ENCODE results near the gene B3GLCT. TPM values are rescaled to one million over a fixed set of nuclear protein-coding genes. Genes with fewer than 3 reads are reported as not detected.
"Not testable (repeated sequence)": the region's sequence is repeated elsewhere in the genome, so short reads cannot be mapped to it uniquely, and the experiment has no call there.

The B3GLCT gene
- total and polyA plus RNA-seq, 8 donors = 6.5 to 22.6 (median 16.1) TPM

DNA sequence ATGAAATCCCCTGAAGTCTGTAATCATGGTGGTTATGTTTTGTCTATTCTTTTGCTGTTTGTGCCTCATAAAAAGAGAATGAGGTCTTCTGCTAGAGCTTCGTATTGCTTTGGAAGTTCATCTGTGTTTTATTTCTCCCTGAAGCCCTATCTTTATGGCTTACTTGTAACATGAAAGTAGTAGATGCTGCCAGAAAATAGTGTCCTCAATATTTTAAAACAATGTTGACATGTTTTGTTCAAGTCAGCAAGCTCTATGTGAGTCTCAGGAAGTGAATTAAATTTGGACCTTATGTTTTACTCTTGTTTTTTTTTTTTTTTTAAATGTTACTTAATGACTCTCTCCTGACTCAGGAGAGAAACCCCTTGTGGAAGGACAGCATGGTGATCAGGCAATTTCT, 130.5 kb downstream of the B3GLCT start:
- DNase-seq = no peak
- H3K9me3 ChIP-seq = no peaks in the 10 kb centered on the region
- H3K36me3 ChIP-seq = peaks cover 0 to 11% of the 10 kb centered on the region in 2 donors
- H3K4me3 ChIP-seq = no peak overlapping the region
- intact Hi-C loops (cut with DNase I) = no loop called here
- H3K4me1 ChIP-seq = no peaks in the 10 kb centered on the region
- no peak overlapping the region for H3K27ac ChIP-seq
- ATAC-seq = no peak
- no peaks in the 10 kb centered on the region for H3K27me3 ChIP-seq
- TF ChIP-seq, protein P1, sequence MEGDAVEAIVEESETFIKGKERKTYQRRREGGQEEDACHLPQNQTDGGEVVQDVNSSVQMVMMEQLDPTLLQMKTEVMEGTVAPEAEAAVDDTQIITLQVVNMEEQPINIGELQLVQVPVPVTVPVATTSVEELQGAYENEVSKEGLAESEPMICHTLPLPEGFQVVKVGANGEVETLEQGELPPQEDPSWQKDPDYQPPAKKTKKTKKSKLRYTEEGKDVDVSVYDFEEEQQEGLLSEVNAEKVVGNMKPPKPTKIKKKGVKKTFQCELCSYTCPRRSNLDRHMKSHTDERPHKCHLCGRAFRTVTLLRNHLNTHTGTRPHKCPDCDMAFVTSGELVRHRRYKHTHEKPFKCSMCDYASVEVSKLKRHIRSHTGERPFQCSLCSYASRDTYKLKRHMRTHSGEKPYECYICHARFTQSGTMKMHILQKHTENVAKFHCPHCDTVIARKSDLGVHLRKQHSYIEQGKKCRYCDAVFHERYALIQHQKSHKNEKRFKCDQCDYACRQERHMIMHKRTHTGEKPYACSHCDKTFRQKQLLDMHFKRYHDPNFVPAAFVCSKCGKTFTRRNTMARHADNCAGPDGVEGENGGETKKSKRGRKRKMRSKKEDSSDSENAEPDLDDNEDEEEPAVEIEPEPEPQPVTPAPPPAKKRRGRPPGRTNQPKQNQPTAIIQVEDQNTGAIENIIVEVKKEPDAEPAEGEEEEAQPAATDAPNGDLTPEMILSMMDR (IDR thresholded peaks at IDR 0.05) = no peak

DNA sequence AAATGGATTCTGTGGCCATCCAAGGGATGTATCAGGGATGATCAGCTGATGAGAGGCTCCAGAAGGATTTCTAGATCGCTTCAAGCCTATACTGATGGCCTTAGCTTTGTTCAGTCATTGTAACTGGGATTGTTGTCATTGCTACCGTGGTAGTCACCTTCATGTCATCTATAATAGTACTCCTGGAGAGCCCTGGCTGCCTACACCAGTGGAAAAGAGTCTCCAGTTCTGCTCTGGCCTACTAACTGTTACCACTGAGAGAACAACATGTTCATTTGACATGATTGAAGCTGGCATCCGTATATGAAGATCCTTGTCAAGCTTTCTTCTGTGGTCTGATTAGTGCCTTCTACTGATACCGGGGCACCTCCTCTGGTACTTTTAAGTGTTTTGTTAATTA, 131.3 kb downstream of the B3GLCT start:
- TF ChIP-seq, protein P1 (IDR thresholded peaks at IDR 0.05) = no peak
- DNase-seq = no peak
- Histone ChIP-seq H3K4me3 (no peak overlapping the region), H3K9me3 (no peaks in the 10 kb centered on the region), H3K4me1 (no peaks in the 10 kb centered on the region), H3K27ac (no peak overlapping the region), H3K36me3 (peaks cover 0 to 11% of the 10 kb centered on the region in 2 donors), H3K27me3 (no peaks in the 10 kb centered on the region)
- no peak for ATAC-seq
- intact Hi-C loops (cut with DNase I) = no loop called here

DNA sequence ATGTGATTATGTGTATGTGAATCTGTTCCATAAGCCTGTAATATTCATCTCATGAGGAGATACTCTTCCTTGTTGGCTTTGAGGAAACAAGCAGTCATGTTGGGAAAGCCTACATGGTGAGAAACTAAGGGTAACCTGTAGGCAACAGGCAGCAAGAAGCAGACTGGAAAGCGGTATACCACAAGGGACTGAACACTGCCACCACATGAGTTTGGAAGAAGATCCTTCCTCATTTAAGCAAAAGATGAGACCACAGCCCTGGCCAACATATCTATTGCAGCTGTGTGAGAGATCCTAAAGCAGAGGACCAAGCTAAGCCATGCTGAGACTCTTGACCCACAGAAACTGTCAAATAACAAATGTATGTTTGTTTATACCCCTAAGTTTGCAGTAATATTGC, 134.8 kb downstream of the B3GLCT start:
- no peak for DNase-seq
- TF ChIP-seq, protein P1 (IDR thresholded peaks at IDR 0.05) = no peak
- H3K9me3 ChIP-seq = peaks cover 0 to 6% of the 10 kb centered on the region in 2 donors
- H3K4me1 ChIP-seq = no peaks in the 10 kb centered on the region
- no peak for ATAC-seq
- H3K4me3 ChIP-seq = no peak overlapping the region
- peaks cover 0 to 7% of the 10 kb centered on the region in 2 donors for H3K36me3 ChIP-seq
- no peak overlapping the region for H3K27ac ChIP-seq
- no peaks in the 10 kb centered on the region for H3K27me3 ChIP-seq
- intact Hi-C loops (cut with DNase I) = no loop called here

DNA sequence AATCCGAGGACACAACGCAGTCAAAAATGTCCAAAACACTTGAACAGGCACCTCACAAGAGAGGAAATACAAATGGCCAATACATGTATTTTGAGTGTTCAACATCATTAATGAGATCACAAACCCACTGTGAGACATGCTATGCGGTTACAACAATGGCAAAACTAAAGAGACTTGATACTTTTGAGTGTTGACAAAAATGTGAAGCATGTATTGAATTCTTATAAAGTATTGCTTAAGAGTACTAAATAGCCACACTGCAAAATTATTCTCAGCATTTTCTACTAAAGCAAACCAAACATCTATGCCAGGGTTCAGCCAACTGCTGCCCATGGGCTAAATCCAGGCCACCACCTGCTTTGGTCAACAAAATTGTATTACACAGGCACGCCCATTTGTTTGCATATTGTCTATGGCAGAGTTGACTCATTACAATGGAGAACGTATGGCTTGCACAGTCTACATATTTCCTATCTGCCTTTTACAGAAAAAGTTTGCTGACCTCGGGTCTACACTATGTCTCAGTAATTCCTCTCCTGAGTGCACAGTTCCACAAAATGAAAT, 135.3 kb downstream of the B3GLCT start:
- intact Hi-C loops (cut with DNase I) = no loop called here

DNA sequence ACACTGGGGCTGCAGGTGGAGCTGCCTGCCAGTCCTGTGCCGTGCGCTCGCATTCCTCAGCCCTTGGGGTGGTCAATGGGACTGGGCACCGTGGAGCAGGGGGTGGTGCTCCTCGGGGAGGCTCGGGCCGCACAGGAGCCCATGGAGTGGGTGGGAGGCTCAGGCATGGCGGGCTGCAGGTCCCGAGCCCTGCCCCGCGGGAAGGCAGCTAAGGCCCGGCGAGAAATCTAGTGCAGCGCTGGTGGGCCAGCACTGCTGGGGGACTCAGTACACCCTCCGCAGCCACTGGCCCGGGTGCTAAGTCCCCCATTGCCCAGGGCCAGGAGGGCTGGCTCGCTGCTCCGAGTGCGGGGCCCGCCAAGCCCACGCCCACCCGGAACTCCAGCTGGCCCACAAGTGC, 139.8 kb downstream of the B3GLCT start:
- DNase-seq; H3K4me1 ChIP-seq; H3K27me3 ChIP-seq; ATAC-seq; H3K36me3 ChIP-seq; H3K27ac ChIP-seq; intact Hi-C loops (cut with DNase I); H3K4me3 ChIP-seq: not testable (repeated sequence)
- peaks cover 0 to 20% of the 10 kb centered on the region in 2 donors for H3K9me3 ChIP-seq

More for the DNA sequence above, 135.3 kb downstream of the B3GLCT start:
- no peak for DNase-seq
- peak; percentile 79 for ATAC-seq
- H3K4me3 ChIP-seq = no peak overlapping the region
- TF ChIP-seq, protein P1 (IDR thresholded peaks at IDR 0.05) = no peak
- H3K27ac ChIP-seq = no peak overlapping the region
- peaks cover 0 to 2% of the 10 kb centered on the region in 2 donors for H3K36me3 ChIP-seq
- no peaks in the 10 kb centered on the region for H3K4me1 ChIP-seq
- H3K27me3 ChIP-seq = no peaks in the 10 kb centered on the region
- peaks cover 0 to 8% of the 10 kb centered on the region in 2 donors for H3K9me3 ChIP-seq

DNA sequence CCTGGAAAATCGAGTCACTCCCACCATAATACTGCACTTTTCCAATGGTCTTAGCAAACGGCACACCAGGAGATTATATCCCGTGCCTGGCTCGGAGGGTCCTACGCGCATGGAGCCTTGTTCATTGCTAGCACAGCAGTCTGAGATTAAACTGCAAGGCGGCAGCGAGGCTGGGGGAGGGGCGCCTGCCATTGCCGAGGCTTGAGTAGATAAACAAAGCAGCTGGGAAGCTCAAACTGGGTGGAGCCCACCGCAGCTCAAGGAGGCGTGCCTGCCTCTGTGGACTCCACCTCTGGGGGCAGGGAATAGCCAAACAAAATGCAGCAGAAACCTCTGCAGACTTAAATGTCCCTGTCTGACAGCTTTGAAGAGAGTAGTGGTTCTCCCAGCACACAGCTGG, 141.1 kb downstream of the B3GLCT start:
- DNase-seq; H3K36me3 ChIP-seq; intact Hi-C loops (cut with DNase I); H3K27me3 ChIP-seq; ATAC-seq; H3K27ac ChIP-seq; H3K4me3 ChIP-seq; H3K4me1 ChIP-seq: not testable (repeated sequence)
- H3K9me3 ChIP-seq = peaks cover 0 to 20% of the 10 kb centered on the region in 2 donors

All from left lung (tissue), 10 donors.